ENCODE results near the gene NWD2.

Gene NWD2

GRCh38 chr4:37469286-37469685, 224.7 kb downstream of the NWD2 start:
- TF ChIP-seq CTCF (IDR thresholded peaks at IDR 0.05; ENCODE audit: insufficient read depth, low read length, missing control alignments) = no peak
- CTCF ChIA-PET = interaction anchor here (2.1 kb wide), 1 partner anchor 16 kb away, joined by 6 read pairs; no protein-coding TSS in a partner anchor
- POLR2A ChIA-PET = no interaction called here

GRCh38 chr4:37470245-37470644, 225.7 kb downstream of the NWD2 start:
- ChIA-PET CTCF (interaction anchor here (2.1 kb wide), 1 partner anchor 17 kb away, joined by 6 read pairs; no protein-coding TSS in a partner anchor), POLR2A (no interaction called here)
- H3K4me3 ChIP-seq (ENCODE audit: low read depth, low read length) = no peak overlapping the region
- TF ChIP-seq CTCF (IDR thresholded peaks at IDR 0.05; ENCODE audit: insufficient read depth, low read length, missing control alignments) = no peak
- DNase-seq (ENCODE audit: low read depth, low spot score) = no peak

More at GRCh38 chr4:37469286-37469685, 224.7 kb downstream of the NWD2 start:
- no peak overlapping the region for H3K4me3 ChIP-seq (ENCODE audit: low read depth, low read length)
- no peak for DNase-seq (ENCODE audit: low read depth, low spot score)

GRCh38 chr4:37471093-37471492, 226.6 kb downstream of the NWD2 start:
- no peak for DNase-seq (ENCODE audit: low read depth, low spot score)
- ChIA-PET CTCF (interaction anchor here (2.1 kb wide), 1 partner anchor 18 kb away, joined by 6 read pairs; no protein-coding TSS in a partner anchor), POLR2A (no interaction called here)
- TF ChIP-seq CTCF (IDR thresholded peaks at IDR 0.05; ENCODE audit: insufficient read depth, low read length, missing control alignments) = no peak
- no peak overlapping the region for H3K4me3 ChIP-seq (ENCODE audit: low read depth, low read length)

GRCh38 chr4:37471971-37472370, 227.4 kb downstream of the NWD2 start:
- POLR2A ChIA-PET = no interaction called here
- TF ChIP-seq CTCF (IDR thresholded peaks at IDR 0.05; ENCODE audit: insufficient read depth, low read length, missing control alignments) = no peak
- H3K4me3 ChIP-seq (ENCODE audit: low read depth, low read length) = no peak overlapping the region
- CTCF ChIA-PET = no interaction called here
- DNase-seq (ENCODE audit: low read depth, low spot score) = no peak

GRCh38 chr4:37473807-37474206, 229.3 kb downstream of the NWD2 start:
- TF ChIP-seq CTCF (IDR thresholded peaks at IDR 0.05; ENCODE audit: insufficient read depth, low read length, missing control alignments) = no peak
- DNase-seq (ENCODE audit: low read depth, low spot score) = no peak
- POLR2A ChIA-PET = no interaction called here
- CTCF ChIA-PET = no interaction called here
- no peak overlapping the region for H3K4me3 ChIP-seq (ENCODE audit: low read depth, low read length)

GRCh38 chr4:37475087-37475486, 230.5 kb downstream of the NWD2 start:
- POLR2A ChIA-PET = no interaction called here
- no peak for TF ChIP-seq CTCF (IDR thresholded peaks at IDR 0.05; ENCODE audit: insufficient read depth, low read length, missing control alignments)
- H3K4me3 ChIP-seq (ENCODE audit: low read depth, low read length) = no peak overlapping the region
- no peak for DNase-seq (ENCODE audit: low read depth, low spot score)
- CTCF ChIA-PET = no interaction called here

All from AG04449 (cell line).